Natural killer cell (primary cell): ENCODE measurements around the gene FAM3D. TPM values are rescaled to one million over a fixed set of nuclear protein-coding genes. Genes with fewer than 3 reads are reported as not detected.

Experiments
- ATAC-seq, 3 donors: fragments of 150-1000 bp in 2 of 3; fragments of 200-7000 bp in 1 of 3; cut with Tn5 transposase; 1 replicate in 1 of 3; 2 replicates in 2 of 3; pipeline ENCODE4 v1.10.0; 2021; ENCODE audit warnings: mild to moderate bottlenecking in 2 of 3, moderate library complexity in 2 of 3
- DNase-seq, 2 donors: peaks; one replicate each; pipeline versions ENCODE4 v3.0.0 to v3.0.0-alpha.2; 2013 to 2021; ENCODE audit warnings: mixed read lengths in 1 of 2
- H3K27ac ChIP-seq: one replicate; pipeline ENCODE4 v1.5.1; 2013; ENCODE audit warnings: mild to moderate bottlenecking, low read length
- H3K27me3 ChIP-seq: one replicate; pipeline ENCODE4 v1.6.1; 2013; ENCODE audit warnings: low read length; ENCODE audit not compliant: control insufficient read depth, insufficient read depth
- H3K36me3 ChIP-seq: one replicate; pipeline ENCODE4 v1.6.1; 2013; ENCODE audit warnings: low read length; ENCODE audit not compliant: control insufficient read depth, insufficient read depth
- H3K4me1 ChIP-seq: one replicate; pipeline ENCODE4 v1.6.1; 2013; ENCODE audit warnings: low read length; ENCODE audit not compliant: control insufficient read depth, insufficient read depth
- H3K4me3 ChIP-seq: one replicate; pipeline ENCODE4 v1.5.1; 2013; ENCODE audit warnings: low read length
- H3K9me3 ChIP-seq: one replicate; pipeline ENCODE4 v1.6.1; 2013; ENCODE audit warnings: low read length; ENCODE audit not compliant: control insufficient read depth, insufficient read depth
- H3K27ac Mint-ChIP-seq, 2 donors: one replicate each; pipeline ENCODE4 v1.8.0; 2022; ENCODE audit warnings: mild to moderate bottlenecking in 2 of 2, mixed read lengths in 2 of 2, moderate library complexity in 1 of 2
- H3K27me3 Mint-ChIP-seq, 2 donors: one replicate each; pipeline ENCODE4 v1.8.0; 2022; ENCODE audit warnings: low read depth in 2 of 2, mixed read lengths in 2 of 2
- H3K36me3 Mint-ChIP-seq: one replicate; pipeline ENCODE4 v1.8.0; 2022; ENCODE audit warnings: mixed read lengths
- H3K4me1 Mint-ChIP-seq, 2 donors: one replicate each; pipeline ENCODE4 v1.8.0; 2022; ENCODE audit warnings: mixed read lengths in 2 of 2
- H3K4me3 Mint-ChIP-seq: one replicate; pipeline ENCODE4 v1.8.0; 2022; ENCODE audit warnings: mild to moderate bottlenecking, moderate library complexity, mixed read lengths
- H3K9me3 Mint-ChIP-seq, 2 donors: one replicate each; pipeline ENCODE4 v1.8.0; 2022; ENCODE audit warnings: mixed read lengths in 2 of 2
- WGBS: methylation state at CpG from one replicate; pipeline ENCODE4 v1.1.7; 2013; ENCODE audit warnings: missing lambda C conversion rate; ENCODE audit not compliant: insufficient coverage; 5-methylcytosine and 5-hydroxymethylcytosine counted together
- intact Hi-C: fragments of 100-400 bp; cut with micrococcal nuclease; formaldehyde crosslinking; loops from one replicate; pipeline ENCODE4 v1.14.2; 2022
- total RNA-seq, 4 donors: library from RNA; stranded (reverse); fragments of 120-200 nt in 1 of 4; gene quantifications; one replicate each; pipeline versions ENCODE4 v1.2.3 to v1.2.4, GENCODE V29; 2013 to 2022
- TF ChIP-seq, protein P1 (sequence below): fragments of 200-600 bp; IDR thresholded peaks from one replicate; pipeline ENCODE4 v1.8.0; 2022; ENCODE audit warnings: antibody characterized with exemption

Gene FAM3D
- total RNA-seq, 3 donors from 2014 or later (not counting 1 experiment from before 2014, with no cell fraction given): not detected

DNA sequence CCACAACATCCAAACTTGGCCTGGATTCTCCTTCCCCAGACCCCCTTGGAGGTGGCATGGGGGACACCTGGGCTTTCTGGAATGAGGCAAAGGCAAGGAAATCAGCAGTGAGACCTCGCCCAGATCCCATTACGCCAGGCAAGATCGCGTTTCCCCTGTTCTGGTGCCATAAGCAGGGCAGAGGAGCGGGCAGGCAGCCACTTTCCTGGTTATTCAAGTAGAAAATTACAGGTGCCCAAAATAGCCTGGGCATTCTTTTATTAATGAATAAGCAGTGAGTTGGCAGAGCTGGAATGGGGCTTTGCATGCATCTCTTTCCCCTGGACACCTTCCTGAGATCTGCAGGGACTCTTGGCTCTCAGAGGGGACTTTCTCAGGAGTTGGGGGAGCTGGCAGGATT lies 57.9 kb downstream of the FAM3D start:
- Histone ChIP-seq H3K9me3 (no peaks in the 10 kb centered on the region), H3K27ac (no peak overlapping the region), H3K36me3 (no peaks in the 10 kb centered on the region), H3K27me3 (no peaks in the 10 kb centered on the region), H3K4me1 (no peaks in the 10 kb centered on the region), H3K4me3 (no peak overlapping the region)
- intact Hi-C loops: no loop called here
- no peak overlapping the region for H3K4me3 Mint-ChIP-seq
- TF ChIP-seq, protein P1, sequence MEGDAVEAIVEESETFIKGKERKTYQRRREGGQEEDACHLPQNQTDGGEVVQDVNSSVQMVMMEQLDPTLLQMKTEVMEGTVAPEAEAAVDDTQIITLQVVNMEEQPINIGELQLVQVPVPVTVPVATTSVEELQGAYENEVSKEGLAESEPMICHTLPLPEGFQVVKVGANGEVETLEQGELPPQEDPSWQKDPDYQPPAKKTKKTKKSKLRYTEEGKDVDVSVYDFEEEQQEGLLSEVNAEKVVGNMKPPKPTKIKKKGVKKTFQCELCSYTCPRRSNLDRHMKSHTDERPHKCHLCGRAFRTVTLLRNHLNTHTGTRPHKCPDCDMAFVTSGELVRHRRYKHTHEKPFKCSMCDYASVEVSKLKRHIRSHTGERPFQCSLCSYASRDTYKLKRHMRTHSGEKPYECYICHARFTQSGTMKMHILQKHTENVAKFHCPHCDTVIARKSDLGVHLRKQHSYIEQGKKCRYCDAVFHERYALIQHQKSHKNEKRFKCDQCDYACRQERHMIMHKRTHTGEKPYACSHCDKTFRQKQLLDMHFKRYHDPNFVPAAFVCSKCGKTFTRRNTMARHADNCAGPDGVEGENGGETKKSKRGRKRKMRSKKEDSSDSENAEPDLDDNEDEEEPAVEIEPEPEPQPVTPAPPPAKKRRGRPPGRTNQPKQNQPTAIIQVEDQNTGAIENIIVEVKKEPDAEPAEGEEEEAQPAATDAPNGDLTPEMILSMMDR: no peak
- H3K27ac Mint-ChIP-seq: no peak overlapping the region
- H3K27me3 Mint-ChIP-seq: peaks cover 0 to 14% of the 10 kb centered on the region in 2 donors
- ATAC-seq (no peak), DNase-seq (no peak)
- H3K36me3 Mint-ChIP-seq: no peaks in the 10 kb centered on the region
- peaks cover 7% of the 10 kb centered on the region in 2 donors for H3K4me1 Mint-ChIP-seq
- no peaks in the 10 kb centered on the region for H3K9me3 Mint-ChIP-seq
- 92% methylated on average over 5 of the region's 5 CpGs for WGBS

DNA sequence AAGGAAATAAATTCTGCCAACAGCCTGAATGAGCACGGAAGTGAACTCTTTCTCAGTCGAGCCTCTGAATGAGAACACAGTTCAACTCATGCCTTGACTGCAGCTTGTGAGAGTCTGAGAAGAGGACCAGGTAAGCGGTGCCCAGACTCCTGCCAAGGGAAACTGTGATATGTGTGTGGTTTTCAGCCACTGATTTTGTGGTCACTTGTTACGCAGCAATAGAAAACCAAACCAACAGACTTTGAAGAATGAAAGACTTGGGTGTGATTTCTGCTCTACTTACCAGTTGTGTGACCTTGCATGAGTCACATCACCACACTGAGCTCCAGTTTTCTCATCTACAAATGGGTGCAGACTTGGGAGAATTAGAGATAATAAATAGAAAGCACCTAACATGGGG lies 58.8 kb downstream of the FAM3D start:
- intact Hi-C loops: no loop called here
- Mint-ChIP-seq H3K27me3 (peaks cover 4 to 21% of the 10 kb centered on the region in 2 donors), H3K27ac (no peak overlapping the region), H3K9me3 (no peaks in the 10 kb centered on the region), H3K4me1 (peaks cover 7% of the 10 kb centered on the region in 2 donors), H3K36me3 (no peaks in the 10 kb centered on the region), H3K4me3 (no peak overlapping the region)
- TF ChIP-seq, protein P1: no peak
- H3K4me3 ChIP-seq: no peak overlapping the region
- DNase-seq (no peak), ATAC-seq (no peak)
- no peaks in the 10 kb centered on the region for H3K36me3 ChIP-seq
- no peaks in the 10 kb centered on the region for H3K9me3 ChIP-seq
- 45% methylated on average over 4 of the region's 4 CpGs for WGBS
- no peak overlapping the region for H3K27ac ChIP-seq
- H3K27me3 ChIP-seq: no peaks in the 10 kb centered on the region
- no peaks in the 10 kb centered on the region for H3K4me1 ChIP-seq

DNA sequence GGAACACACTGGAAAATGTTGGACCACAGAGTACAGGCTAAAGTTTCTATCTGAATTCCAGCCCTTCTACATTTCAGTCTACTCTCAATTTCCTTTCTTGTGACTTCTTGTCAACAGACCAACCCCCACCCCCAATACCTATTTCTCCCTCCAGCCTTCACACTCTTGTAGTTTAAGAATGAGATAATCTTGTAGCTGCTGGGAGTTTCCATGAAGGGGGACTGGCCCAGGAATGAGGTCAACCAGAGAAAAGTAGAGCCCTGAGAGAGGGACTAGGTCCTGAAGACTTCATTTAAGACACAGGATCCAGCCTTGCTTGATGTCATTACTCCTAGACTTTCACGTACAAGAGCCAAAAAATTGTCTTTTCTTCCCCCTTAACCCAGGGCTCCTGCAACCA lies 59.9 kb downstream of the FAM3D start:
- Mint-ChIP-seq H3K36me3 (no peaks in the 10 kb centered on the region), H3K27ac (no peak overlapping the region), H3K9me3 (no peaks in the 10 kb centered on the region), H3K27me3 (peaks cover 9 to 29% of the 10 kb centered on the region in 2 donors), H3K4me3 (no peak overlapping the region), H3K4me1 (peaks cover 7% of the 10 kb centered on the region in 2 donors)
- H3K27me3 ChIP-seq: no peaks in the 10 kb centered on the region
- intact Hi-C loops: no loop called here
- H3K27ac ChIP-seq: no peak overlapping the region
- no peaks in the 10 kb centered on the region for H3K4me1 ChIP-seq
- TF ChIP-seq, protein P1: no peak
- ATAC-seq (no peak), DNase-seq (no peak)
- H3K36me3 ChIP-seq: no peaks in the 10 kb centered on the region
- no peaks in the 10 kb centered on the region for H3K9me3 ChIP-seq
- 92% methylated on average over 1 of the region's 1 CpG for WGBS
- H3K4me3 ChIP-seq: no peak overlapping the region

DNA sequence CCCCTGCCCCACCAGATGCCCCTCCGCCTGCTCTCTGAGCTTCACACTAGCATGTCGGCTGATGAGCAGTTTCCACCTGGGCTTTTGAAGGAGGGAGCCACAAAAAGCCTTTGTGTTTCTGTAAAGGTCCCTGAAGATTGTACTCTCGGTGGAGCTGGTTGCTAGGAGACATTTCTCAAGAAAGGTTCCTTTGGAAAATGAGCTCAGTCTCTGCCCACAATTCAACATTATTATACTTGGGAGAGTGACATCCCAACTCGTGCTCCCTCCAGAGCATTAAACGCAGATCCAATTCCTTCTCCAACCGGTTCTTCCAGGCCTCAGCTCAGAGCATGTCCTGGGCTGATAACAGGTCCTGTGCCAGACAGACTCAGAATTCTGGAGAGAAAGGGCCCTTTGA lies 62.5 kb downstream of the FAM3D start:
- Histone ChIP-seq H3K27me3 (no peaks in the 10 kb centered on the region), H3K27ac (no peak overlapping the region), H3K36me3 (no peaks in the 10 kb centered on the region), H3K4me3 (no peak overlapping the region), H3K4me1 (no peaks in the 10 kb centered on the region), H3K9me3 (no peaks in the 10 kb centered on the region)
- H3K4me3 Mint-ChIP-seq: no peak overlapping the region
- ATAC-seq: no peak
- no peaks in the 10 kb centered on the region for H3K36me3 Mint-ChIP-seq
- no peak for DNase-seq
- TF ChIP-seq, protein P1: no peak
- H3K9me3 Mint-ChIP-seq: no peaks in the 10 kb centered on the region
- peaks cover 12 to 37% of the 10 kb centered on the region in 2 donors for H3K27me3 Mint-ChIP-seq
- 83% methylated on average over 6 of the region's 6 CpGs for WGBS
- H3K4me1 Mint-ChIP-seq: peaks cover 7% of the 10 kb centered on the region in 2 donors
- no peak overlapping the region for H3K27ac Mint-ChIP-seq
- intact Hi-C loops: no loop called here
